ENCODE measurements around the gene RETSAT.
A peak's percentile ranks its signal among the peaks of the same experiment; 100 is the strongest.

Gene RETSAT

GRCh38 chr2:85314884-85315242, 39.5 kb downstream of the RETSAT start:
- no peak for DNase-seq (ENCODE audit: low spot score)
- TF ChIP-seq CTCF (IDR thresholded peaks at IDR 0.05) = no peak
- Histone ChIP-seq H3K27ac (no peak overlapping the region), H3K4me3 (no peak overlapping the region)

DNA sequence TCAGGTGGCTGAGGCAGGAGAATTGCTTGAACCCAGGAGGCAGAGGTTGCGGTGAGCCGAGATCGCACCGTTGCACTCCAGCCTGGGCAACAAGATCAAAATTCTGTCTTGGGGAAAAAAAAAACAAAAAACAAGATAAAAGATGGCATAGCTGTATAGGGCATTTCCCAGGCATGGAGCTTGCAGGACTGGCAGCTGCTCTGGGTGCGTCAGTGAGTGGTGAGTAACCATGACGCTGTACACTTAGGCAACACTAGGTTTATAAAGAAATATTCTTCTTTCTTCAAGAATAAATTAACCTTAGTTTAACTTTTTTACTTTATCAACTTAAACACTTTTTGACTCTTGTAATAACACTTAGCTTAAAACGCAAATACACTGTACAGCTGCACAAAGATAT, 41.9 kb downstream of the RETSAT start:
- no peak for TF ChIP-seq CTCF (IDR thresholded peaks at IDR 0.05)
- Histone ChIP-seq H3K27ac (peak overlapping the region; percentile 5 to 24), H3K4me3 (no peak overlapping the region)
- no peak for DNase-seq (ENCODE audit: low spot score)

GRCh38 chr2:85310330-85310729, 44.0 kb downstream of the RETSAT start:
- H3K27ac ChIP-seq = no peak overlapping the region
- no peak for DNase-seq (ENCODE audit: low spot score)
- TF ChIP-seq CTCF (IDR thresholded peaks at IDR 0.05) = no peak
- H3K4me3 ChIP-seq = no peak overlapping the region

- no peak for DNase-seq (ENCODE audit: low spot score)
- Histone ChIP-seq H3K4me3 (no peak overlapping the region), H3K27ac (peak overlapping the region in 1 of 2 donors; percentile 14)
- no peak for TF ChIP-seq CTCF (IDR thresholded peaks at IDR 0.05)
These were observed 44.5 kb downstream of the RETSAT start for GRCh38 chr2:85309699-85310321.

- TF ChIP-seq CTCF (IDR thresholded peaks at IDR 0.05) = no peak
- H3K27ac ChIP-seq = peak overlapping the region; percentile 8 to 69
- H3K4me3 ChIP-seq = no peak overlapping the region
- DNase-seq (ENCODE audit: low spot score) = no peak
These were observed 45.3 kb downstream of the RETSAT start for GRCh38 chr2:85308896-85309555.

DNA sequence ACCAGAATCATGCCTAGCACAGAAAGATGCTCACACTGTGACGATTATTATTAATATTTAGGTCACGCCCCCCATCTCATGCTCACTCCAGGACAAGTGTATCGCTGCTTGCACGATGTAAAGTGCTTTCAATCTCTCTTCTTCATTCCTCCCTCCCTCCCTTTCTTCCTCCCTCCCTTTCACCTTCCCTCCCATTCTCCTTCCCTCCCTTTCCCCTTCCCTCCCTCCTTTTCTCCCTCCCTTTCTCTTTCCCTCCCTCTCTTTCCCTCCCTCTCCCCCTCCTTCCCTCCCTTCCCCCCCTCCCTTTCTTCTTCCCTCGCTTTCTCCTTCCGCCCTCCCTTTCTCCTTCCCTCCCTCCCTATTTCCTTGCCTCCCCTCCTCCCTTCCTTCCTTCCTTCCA, 46.1 kb downstream of the RETSAT start:
- no peak for TF ChIP-seq CTCF (IDR thresholded peaks at IDR 0.05)
- DNase-seq (ENCODE audit: low spot score) = no peak
- peak overlapping the region in 1 of 2 donors; percentile 69 for H3K27ac ChIP-seq

GRCh38 chr2:85307527-85307897, 46.8 kb downstream of the RETSAT start:
- H3K27ac ChIP-seq = peak overlapping the region in 1 of 2 donors; percentile 12
- DNase-seq (ENCODE audit: low spot score) = no peak
- H3K4me3 ChIP-seq = no peak overlapping the region
- no peak for TF ChIP-seq CTCF (IDR thresholded peaks at IDR 0.05)

More for the DNA sequence above, 46.1 kb downstream of the RETSAT start:
- no peak overlapping the region for H3K4me3 ChIP-seq
